Nephron progenitor cell (in vitro differentiated cells): Measurements from ENCODE around the gene CUL5.
"Not testable (repeated sequence)": the region's sequence is repeated elsewhere in the genome, so short reads cannot be mapped to it uniquely, and the experiment has no call there.

Experiments used
- DNase-seq: peaks from one replicate; pipeline ENCODE4 v3.0.0; 2021
- H3K27ac Mint-ChIP-seq: 2 replicates; pipeline ENCODE4 v1.8.0; 2021; ENCODE audit warnings: mild to moderate bottlenecking, moderate library complexity, mixed read lengths
- H3K27me3 Mint-ChIP-seq: 2 replicates; pipeline ENCODE4 v1.8.0; 2021; ENCODE audit warnings: mild to moderate bottlenecking, low read depth, mixed read lengths; ENCODE audit not compliant: poor library complexity
- H3K36me3 Mint-ChIP-seq: 2 replicates; pipeline ENCODE4 v1.8.0; 2021; ENCODE audit warnings: low read depth, mixed read lengths
- H3K4me1 Mint-ChIP-seq: 2 replicates; pipeline ENCODE4 v1.8.0; 2021; ENCODE audit warnings: mixed read lengths
- H3K4me3 Mint-ChIP-seq: 2 replicates; pipeline ENCODE4 v1.8.0; 2021; ENCODE audit warnings: mild to moderate bottlenecking, moderate library complexity, mixed read lengths
- H3K9me3 Mint-ChIP-seq: 2 replicates; pipeline ENCODE4 v1.8.0; 2021; ENCODE audit warnings: mild to moderate bottlenecking, moderate library complexity, mixed read lengths
- CTCF ChIP-seq: fragments of 200-600 bp; sonication (generic); IDR thresholded peaks from 2 replicates; pipeline ENCODE4 v1.5.0; 2021; ENCODE audit warnings: antibody characterized with exemption

Gene CUL5

GRCh38 chr11:108121274-108122155 is 112.8 kb downstream of the CUL5 start, which contains the start of gene ACAT1:
Gene ACAT1, plus strand, starts transcription at chr11:108121567. Its CDS starts 40 bp downstream, at chr11:108121607.
- no peak for TF ChIP-seq CTCF

GRCh38 chr11:108122166-108122628 is 113.5 kb downstream of the CUL5 start:
- DNase-seq: no peak
- no peak for TF ChIP-seq CTCF
- peaks cover 3% of the 10 kb centered on the region for H3K9me3 Mint-ChIP-seq
- H3K27me3 Mint-ChIP-seq: peaks cover 10% of the 10 kb centered on the region
- H3K27ac Mint-ChIP-seq: no peak overlapping the region
- peak overlapping the region; percentile 92 for H3K4me3 Mint-ChIP-seq
- H3K4me1 Mint-ChIP-seq: peaks cover 20% of the 10 kb centered on the region
- peaks cover 16% of the 10 kb centered on the region for H3K36me3 Mint-ChIP-seq

More at GRCh38 chr11:108121274-108122155, 112.8 kb downstream of the CUL5 start, which contains the start of gene ACAT1:
- H3K4me3 Mint-ChIP-seq: peak within 1 kb of the TSS; percentile 92
- DNase-seq: peak; percentile 96
- H3K27me3 Mint-ChIP-seq: peaks cover 10% of the 10 kb centered on the region
- peaks cover 3% of the 10 kb centered on the region for H3K9me3 Mint-ChIP-seq
- H3K4me1 Mint-ChIP-seq: peaks cover 20% of the 10 kb centered on the region
- H3K27ac Mint-ChIP-seq: no peak within 1 kb of the TSS
- H3K36me3 Mint-ChIP-seq: peaks cover 13% of the 10 kb centered on the region

- peaks cover 10% of the 10 kb centered on the region for H3K27me3 Mint-ChIP-seq
- no peak for DNase-seq
- H3K4me3 Mint-ChIP-seq: no peak overlapping the region
- peaks cover 3% of the 10 kb centered on the region for H3K9me3 Mint-ChIP-seq
- H3K4me1 Mint-ChIP-seq: peaks cover 20% of the 10 kb centered on the region
- TF ChIP-seq CTCF: no peak
- H3K36me3 Mint-ChIP-seq: peaks cover 36% of the 10 kb centered on the region
- H3K27ac Mint-ChIP-seq: peak overlapping the region; percentile 31
These were observed 116.4 kb downstream of the CUL5 start for GRCh38 chr11:108125096-108125495.

GRCh38 chr11:108128772-108129171 is 120.1 kb downstream of the CUL5 start:
- Mint-ChIP-seq H3K4me3 (no peak overlapping the region), H3K9me3 (peaks cover 3% of the 10 kb centered on the region), H3K27me3 (no peaks in the 10 kb centered on the region), H3K4me1 (peaks cover 2% of the 10 kb centered on the region), H3K36me3 (peaks cover 42% of the 10 kb centered on the region), H3K27ac (peak overlapping the region; percentile 24)
- no peak for DNase-seq
- TF ChIP-seq CTCF: no peak

GRCh38 chr11:108131993-108132392 is 123.3 kb downstream of the CUL5 start:
- no peak for TF ChIP-seq CTCF
- peaks cover 34% of the 10 kb centered on the region for H3K36me3 Mint-ChIP-seq
- no peak overlapping the region for H3K4me3 Mint-ChIP-seq
- no peaks in the 10 kb centered on the region for H3K27me3 Mint-ChIP-seq
- no peak overlapping the region for H3K27ac Mint-ChIP-seq
- DNase-seq: no peak
- H3K4me1 Mint-ChIP-seq: no peaks in the 10 kb centered on the region
- H3K9me3 Mint-ChIP-seq: no peaks in the 10 kb centered on the region

- H3K36me3 Mint-ChIP-seq: peaks cover 30% of the 10 kb centered on the region
- H3K27me3 Mint-ChIP-seq, DNase-seq, H3K27ac Mint-ChIP-seq, H3K4me3 Mint-ChIP-seq, H3K9me3 Mint-ChIP-seq, H3K4me1 Mint-ChIP-seq: not testable (repeated sequence)
These were observed 124.4 kb downstream of the CUL5 start for GRCh38 chr11:108132993-108133538.
